IPS DF 4.7 (cell line): Measurements from ENCODE around the gene VSIR.

Experiments
- DNase-seq: peaks from one replicate; pipeline ENCODE4 v3.0.0-alpha.2; 2013; ENCODE audit warnings: low spot score; ENCODE audit errors: extremely low read depth

VSIR gene

GRCh38 chr10:71727738-71728737, 45.3 kb downstream of the VSIR start:
- no peak for DNase-seq

GRCh38 chr10:71727105-71727737, 46.1 kb downstream of the VSIR start:
- no peak for DNase-seq

GRCh38 chr10:71726580-71727104, 46.7 kb downstream of the VSIR start:
- DNase-seq, result no peak

GRCh38 chr10:71725998-71726579, 47.2 kb downstream of the VSIR start:
- DNase-seq, result no peak

GRCh38 chr10:71725249-71725648, 48.1 kb downstream of the VSIR start:
- no peak for DNase-seq

- no peak for DNase-seq
Observed at GRCh38 chr10:71724539-71724938, 48.8 kb downstream of the VSIR start.

GRCh38 chr10:71723311-71723710, 50.0 kb downstream of the VSIR start:
- DNase-seq, result no peak

GRCh38 chr10:71722849-71723248, 50.5 kb downstream of the VSIR start:
- DNase-seq, result no peak

- DNase-seq, result no peak
Observed at GRCh38 chr10:71721313-71721712, 52.0 kb downstream of the VSIR start.

- DNase-seq, result no peak
Observed at GRCh38 chr10:71720288-71720687, 53.0 kb downstream of the VSIR start.

- peak; percentile 9 for DNase-seq
Observed at GRCh38 chr10:71719464-71720201, 53.7 kb downstream of the VSIR start, which contains the start of gene C10orf105. C10orf105 (minus strand) TSS chr10:71719778; CDS start chr10:71716337, 3,441 bp downstream.

- no peak for DNase-seq
Observed at GRCh38 chr10:71719042-71719441, 54.3 kb downstream of the VSIR start.

- DNase-seq, result no peak
Observed at GRCh38 chr10:71718165-71718698, 55.1 kb downstream of the VSIR start.

- DNase-seq, result no peak
Observed at GRCh38 chr10:71717551-71717951, 55.8 kb downstream of the VSIR start.

- no peak for DNase-seq
Observed at GRCh38 chr10:71717056-71717455, 56.3 kb downstream of the VSIR start.

GRCh38 chr10:71716426-71716825, 56.9 kb downstream of the VSIR start:
- no peak for DNase-seq

GRCh38 chr10:71715860-71716259, 57.5 kb downstream of the VSIR start:
- no peak for DNase-seq

- no peak for DNase-seq
Observed at GRCh38 chr10:71715026-71715425, 58.3 kb downstream of the VSIR start.

- DNase-seq, result no peak
Observed at GRCh38 chr10:71714592-71714991, 58.7 kb downstream of the VSIR start.

- DNase-seq, result no peak
Observed at GRCh38 chr10:71714031-71714410, 59.3 kb downstream of the VSIR start.
